GM10266 (cell line): Measurements from ENCODE around the gene ZNF497.

Experiments used
- DNase-seq: peaks from one replicate; pipeline ENCODE4 v3.0.0; 2012; ENCODE audit errors: extremely low spot score
- TF ChIP-seq, protein P1 (sequence below): IDR thresholded peaks from 2 replicates; pipeline ENCODE4 v1.5.1; 2012; ENCODE audit warnings: mild to moderate bottlenecking, low read depth; ENCODE audit not compliant: control insufficient read depth, insufficient read depth; ENCODE audit errors: missing control alignments

The ZNF497 gene

DNA sequence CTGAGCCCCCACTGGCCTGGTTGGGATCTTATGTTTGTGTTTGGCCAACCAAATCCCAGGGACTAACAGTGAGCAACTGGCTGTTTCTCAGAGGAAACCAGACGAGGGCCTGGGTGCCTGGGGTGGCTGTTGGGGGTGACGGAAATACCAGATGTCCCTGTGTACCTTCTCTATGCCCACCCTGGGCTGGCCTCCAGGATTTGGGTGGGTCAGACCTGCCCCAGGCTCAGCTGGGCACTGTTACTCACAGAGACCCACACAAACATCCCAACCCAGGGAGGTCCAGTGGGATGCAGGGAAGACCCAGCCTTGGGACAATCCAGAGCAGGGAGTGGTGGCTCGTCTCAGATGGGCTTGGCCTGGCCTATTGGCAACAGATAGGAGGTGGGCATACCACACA lies 26.9 kb downstream of the ZNF497 start:
- no peak for DNase-seq
- TF ChIP-seq, protein P1, sequence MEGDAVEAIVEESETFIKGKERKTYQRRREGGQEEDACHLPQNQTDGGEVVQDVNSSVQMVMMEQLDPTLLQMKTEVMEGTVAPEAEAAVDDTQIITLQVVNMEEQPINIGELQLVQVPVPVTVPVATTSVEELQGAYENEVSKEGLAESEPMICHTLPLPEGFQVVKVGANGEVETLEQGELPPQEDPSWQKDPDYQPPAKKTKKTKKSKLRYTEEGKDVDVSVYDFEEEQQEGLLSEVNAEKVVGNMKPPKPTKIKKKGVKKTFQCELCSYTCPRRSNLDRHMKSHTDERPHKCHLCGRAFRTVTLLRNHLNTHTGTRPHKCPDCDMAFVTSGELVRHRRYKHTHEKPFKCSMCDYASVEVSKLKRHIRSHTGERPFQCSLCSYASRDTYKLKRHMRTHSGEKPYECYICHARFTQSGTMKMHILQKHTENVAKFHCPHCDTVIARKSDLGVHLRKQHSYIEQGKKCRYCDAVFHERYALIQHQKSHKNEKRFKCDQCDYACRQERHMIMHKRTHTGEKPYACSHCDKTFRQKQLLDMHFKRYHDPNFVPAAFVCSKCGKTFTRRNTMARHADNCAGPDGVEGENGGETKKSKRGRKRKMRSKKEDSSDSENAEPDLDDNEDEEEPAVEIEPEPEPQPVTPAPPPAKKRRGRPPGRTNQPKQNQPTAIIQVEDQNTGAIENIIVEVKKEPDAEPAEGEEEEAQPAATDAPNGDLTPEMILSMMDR, result no peak

DNA sequence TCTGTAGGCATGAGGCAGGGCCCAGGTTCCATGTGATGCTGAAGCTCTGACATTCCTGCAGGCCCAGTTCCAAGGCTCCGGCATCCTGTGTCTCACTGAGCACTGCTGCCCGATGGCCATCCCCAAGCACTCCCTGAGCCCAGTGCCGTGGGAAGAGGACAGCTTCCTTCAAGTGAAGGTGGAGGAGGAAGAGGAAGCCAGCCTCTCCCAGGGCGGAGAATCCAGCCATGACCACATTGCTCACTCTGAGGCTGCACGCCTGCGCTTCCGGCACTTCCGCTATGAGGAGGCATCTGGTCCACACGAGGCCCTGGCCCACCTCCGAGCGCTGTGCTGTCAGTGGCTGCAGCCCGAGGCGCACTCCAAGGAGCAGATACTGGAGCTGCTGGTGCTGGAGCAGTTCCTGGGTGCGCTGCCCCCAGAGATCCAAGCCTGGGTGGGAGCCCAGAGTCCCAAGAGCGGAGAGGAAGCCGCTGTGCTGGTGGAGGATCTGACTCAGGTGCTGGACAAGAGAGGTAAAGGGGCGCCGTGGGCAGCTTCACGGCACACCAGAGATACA lies 27.8 kb downstream of the ZNF497 start:
- no peak for DNase-seq
- TF ChIP-seq, protein P1, result no peak

DNA sequence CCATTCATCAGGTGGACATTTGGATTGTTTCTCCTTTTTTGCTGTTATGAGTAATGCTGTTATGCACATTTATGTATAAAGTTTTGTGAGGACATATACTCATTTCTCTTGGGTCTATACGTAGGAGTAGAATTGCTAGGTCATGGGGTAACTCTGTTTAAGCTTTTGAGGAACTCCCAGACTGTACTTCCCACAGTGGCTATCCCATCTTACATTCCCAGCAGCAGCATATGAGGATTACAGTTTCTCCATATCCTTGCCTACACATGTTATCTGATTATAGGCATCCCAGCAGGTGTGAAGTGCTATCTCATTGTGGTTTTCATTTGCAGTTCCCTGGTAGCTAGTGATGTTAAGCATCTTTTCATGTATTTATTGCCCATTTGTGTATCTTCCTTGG lies 29.9 kb downstream of the ZNF497 start:
- TF ChIP-seq, protein P1, result no peak
- DNase-seq, result no peak

DNA sequence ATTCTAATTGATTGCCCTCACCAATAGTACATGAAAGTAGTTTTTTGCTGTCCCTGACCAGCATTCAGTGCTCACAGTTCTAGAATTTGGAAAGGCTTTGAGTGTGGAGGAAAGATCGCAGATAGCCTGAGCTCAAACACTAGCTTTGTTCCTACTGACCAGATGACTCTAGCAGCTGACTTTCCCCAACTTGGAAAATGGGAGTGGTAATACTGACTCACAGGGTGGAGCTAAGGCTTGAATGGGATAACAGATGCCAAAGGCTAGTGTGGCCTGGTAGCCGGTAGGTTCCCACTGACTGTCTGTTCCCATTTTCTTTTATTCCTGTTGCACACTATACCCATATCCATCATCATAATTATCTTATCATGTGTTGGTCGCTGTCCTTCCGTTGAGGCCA lies 32.1 kb downstream of the ZNF497 start:
- TF ChIP-seq, protein P1, result no peak
- no peak for DNase-seq

DNA sequence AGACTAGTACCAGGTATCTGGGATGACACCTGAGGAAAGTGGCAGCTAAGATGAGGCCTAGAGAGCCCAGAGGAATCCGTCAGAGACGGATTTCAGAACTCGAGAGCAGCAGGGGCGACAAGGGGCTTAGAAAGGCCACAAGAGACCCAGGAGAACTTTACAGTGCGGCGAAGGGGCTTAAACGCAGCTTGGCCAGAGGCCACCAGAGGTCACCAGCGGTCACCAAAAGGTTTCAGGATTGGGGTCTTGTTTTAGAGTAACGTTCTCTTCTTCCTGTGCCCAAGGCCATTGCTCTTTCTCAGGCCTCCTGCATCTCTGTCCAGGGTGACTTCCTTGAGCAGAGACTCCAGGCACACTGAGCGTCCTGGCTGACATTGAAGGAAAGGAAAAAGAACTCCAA lies 33.6 kb downstream of the ZNF497 start:
- no peak for DNase-seq
- TF ChIP-seq, protein P1, result peak; percentile 42

DNA sequence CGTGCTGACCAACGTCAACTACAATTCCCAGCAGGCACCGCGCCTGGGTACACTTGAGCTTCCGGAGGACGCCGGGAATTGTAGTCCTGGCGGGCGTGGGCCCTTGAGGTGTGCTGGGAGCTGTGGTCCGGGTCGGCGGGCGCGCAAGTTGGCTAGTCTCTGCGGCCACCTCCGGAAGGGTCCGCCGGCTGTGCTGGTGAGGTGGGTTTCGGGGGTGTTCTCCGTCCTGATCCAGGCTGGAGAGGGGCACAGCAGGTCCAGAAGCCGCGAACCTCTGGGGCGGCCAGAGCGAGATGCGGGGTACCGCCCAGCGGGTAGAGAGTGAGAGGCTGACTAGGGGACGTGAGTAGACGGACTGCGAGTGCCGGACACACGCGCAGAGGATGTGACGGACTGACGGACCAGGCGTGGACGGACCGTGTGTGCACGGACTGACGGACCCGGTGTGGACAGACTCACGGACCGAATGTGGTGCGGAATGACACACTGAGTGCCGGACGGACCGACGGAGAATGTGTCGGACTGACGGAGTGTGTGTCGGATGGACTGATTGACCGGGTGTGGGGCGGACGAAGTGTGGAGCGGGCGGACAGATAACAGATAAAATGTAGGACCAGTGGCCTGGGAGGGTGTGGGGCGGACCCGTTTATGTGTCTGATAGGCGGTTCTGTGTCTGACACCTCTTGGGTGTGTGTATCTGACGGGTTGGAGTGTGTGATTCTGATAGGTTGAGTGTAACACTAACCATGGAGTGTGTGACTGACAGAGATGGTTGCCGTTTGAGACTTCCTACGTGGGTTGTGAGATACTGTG lies 35.4 kb downstream of the ZNF497 start, which contains the start of gene ZSCAN22:
TSS of gene ZSCAN22 (plus strand) at position 81 of the 813 bp plus-strand sequence. CDS start 7,809 bp downstream, outside the sequence.
- TF ChIP-seq, protein P1, result no peak
- peak; percentile 90 for DNase-seq

DNA sequence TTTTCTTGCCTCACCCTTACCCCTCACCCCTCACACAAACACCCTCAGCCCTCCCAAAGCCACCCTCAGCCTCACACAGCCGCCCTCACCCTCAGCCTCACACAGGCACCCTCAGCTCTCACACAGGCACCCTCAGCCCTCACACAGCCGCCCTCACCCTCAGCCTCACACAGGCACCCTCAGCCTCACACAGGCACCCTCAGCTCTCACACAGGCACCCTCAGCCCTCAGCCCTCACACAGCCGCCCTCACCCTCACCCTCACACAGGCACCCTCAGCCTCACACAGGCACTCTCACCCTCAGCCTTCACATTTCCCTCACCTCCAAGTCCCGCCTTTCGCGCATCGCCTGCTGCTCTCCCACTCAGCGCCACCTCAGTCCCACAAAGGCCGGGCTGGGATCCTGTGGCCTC lies 36.0 kb downstream of the ZNF497 start:
- TF ChIP-seq, protein P1, result no peak
- no peak for DNase-seq
